ENCODE results near the gene ATP5MC2.
"Not testable (repeated sequence)": the region's sequence is repeated elsewhere in the genome, so short reads cannot be mapped to it uniquely, and the experiment has no call there.

ATP5MC2 gene

DNA sequence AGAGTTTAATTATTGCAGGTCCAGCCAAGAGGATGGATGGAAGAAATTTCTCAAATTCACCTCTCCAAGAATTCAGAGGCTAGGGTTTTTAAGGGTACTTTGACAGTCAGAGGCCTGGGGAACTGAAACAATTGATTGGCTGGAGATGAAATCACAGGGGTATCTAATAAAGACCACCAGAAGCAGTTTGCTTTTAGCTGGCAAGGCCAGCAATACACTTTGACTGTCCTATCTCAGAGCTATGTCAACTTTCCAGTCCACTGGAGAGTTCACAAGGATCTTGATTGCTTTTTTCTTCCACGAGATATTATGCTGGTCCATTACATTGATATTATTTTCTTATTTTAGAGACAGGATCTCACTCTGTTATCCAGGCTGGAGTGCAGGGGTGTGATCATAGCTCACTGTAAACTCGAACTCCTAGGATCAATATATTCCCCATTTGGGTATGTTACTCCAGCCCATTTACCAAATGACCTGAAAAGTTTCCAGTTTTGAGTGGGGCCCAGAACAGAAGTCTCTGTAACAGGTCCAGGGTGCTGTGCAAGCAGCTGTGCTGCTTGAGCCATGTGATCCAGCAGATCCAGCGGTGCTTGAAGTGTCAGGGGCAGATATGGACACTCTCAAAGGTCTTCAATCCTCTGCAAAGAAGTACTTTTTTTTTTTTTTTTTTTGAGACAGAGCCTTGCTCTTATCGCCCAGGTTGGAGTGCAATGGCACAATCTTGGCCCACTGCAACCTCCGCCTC lies 32.5 kb downstream of the ATP5MC2 start:
- POLR2A ChIA-PET = no interaction called here
- TF ChIP-seq FOXM1 (IDR thresholded peaks at IDR 0.05; ENCODE audit: borderline replicate concordance) (no peak), LEF1 (IDR thresholded peaks at IDR 0.05; ENCODE audit: borderline replicate concordance) (no peak)
- CTCF ChIA-PET = no interaction called here
- no peak for DNase-seq (ENCODE audit: extremely low spot score)

DNA sequence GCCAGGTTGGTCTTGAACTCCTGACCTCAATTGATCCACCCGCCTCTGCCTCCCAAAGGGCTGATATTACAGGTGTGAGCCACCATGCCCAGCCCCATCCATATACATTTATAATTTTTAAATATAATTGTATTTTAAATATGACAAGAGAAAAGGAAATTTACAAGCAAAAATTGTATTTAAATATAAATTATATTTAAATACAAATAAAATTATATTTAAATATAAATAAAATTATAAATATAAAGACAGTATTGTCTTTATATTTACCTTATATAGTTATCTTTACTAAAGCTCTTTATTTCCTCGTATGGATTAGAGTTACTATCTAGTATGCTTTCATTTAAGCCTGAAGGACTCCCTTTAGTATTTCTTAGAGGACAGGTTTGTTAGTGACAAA lies 37.8 kb downstream of the ATP5MC2 start:
- CTCF ChIA-PET = no interaction called here
- POLR2A ChIA-PET = interaction anchor here (1.2 kb wide), 1 partner anchor 38 kb away, joined by 3 read pairs; the partner anchor contains the start of gene ATP5MC2
- TF ChIP-seq ZNF384 (IDR thresholded peaks at IDR 0.05) = no peak
- TF ChIP-seq NFRKB (IDR thresholded peaks at IDR 0.05) = no peak
- TF ChIP-seq CTBP1 (IDR thresholded peaks at IDR 0.05; ENCODE audit: borderline replicate concordance) = no peak
- no peak for TF ChIP-seq TARDBP (IDR thresholded peaks at IDR 0.05)
- no peak for TF ChIP-seq FOXK2 (IDR thresholded peaks at IDR 0.05)
- no peak for TF ChIP-seq ARNT (IDR thresholded peaks at IDR 0.05)
- no peak for TF ChIP-seq ELF4 (IDR thresholded peaks at IDR 0.05)
- TF ChIP-seq SUZ12 (IDR thresholded peaks at IDR 0.05) = no peak
- TF ChIP-seq FOXM1 (IDR thresholded peaks at IDR 0.05; ENCODE audit: borderline replicate concordance) = no peak
- no peak for DNase-seq (ENCODE audit: extremely low spot score)

DNA sequence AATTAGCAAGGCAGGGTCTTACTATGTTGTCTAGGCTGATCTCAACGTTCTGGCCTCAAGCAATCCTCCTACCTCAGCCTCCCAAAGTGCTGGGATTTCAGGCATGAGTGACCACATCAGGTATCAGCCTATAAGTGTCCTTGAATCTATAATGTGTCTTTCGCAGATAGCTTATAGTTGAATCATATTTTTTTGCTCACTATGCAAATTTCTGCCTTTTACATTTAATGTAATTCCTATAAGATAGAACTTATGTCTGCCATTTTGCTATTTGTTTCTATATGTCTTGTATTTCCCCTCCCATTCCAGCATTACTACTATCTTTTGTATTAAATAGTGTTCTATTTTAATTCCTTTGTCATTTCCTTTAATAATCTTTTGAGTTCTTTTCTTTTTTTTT lies 39.2 kb downstream of the ATP5MC2 start:
- CTCF ChIA-PET = no interaction called here
- TF ChIP-seq L3MBTL2 (conservative IDR thresholded peaks at IDR 0.05) = no peak
- TF ChIP-seq ELF4 (IDR thresholded peaks at IDR 0.05) = no peak
- TF ChIP-seq TARDBP (IDR thresholded peaks at IDR 0.05) = no peak
- no peak for TF ChIP-seq ZNF384 (IDR thresholded peaks at IDR 0.05)
- TF ChIP-seq BHLHE40 (IDR thresholded peaks at IDR 0.05; ENCODE audit: borderline replicate concordance) = no peak
- TF ChIP-seq HDGF (IDR thresholded peaks at IDR 0.05; ENCODE audit: borderline replicate concordance) = no peak
- no peak for TF ChIP-seq LEF1 (IDR thresholded peaks at IDR 0.05; ENCODE audit: borderline replicate concordance)
- no peak for TF ChIP-seq CTBP1 (IDR thresholded peaks at IDR 0.05; ENCODE audit: borderline replicate concordance)
- TF ChIP-seq, protein P1, sequence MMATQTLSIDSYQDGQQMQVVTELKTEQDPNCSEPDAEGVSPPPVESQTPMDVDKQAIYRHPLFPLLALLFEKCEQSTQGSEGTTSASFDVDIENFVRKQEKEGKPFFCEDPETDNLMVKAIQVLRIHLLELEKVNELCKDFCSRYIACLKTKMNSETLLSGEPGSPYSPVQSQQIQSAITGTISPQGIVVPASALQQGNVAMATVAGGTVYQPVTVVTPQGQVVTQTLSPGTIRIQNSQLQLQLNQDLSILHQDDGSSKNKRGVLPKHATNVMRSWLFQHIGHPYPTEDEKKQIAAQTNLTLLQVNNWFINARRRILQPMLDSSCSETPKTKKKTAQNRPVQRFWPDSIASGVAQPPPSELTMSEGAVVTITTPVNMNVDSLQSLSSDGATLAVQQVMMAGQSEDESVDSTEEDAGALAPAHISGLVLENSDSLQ (IDR thresholded peaks at IDR 0.05) = no peak
- no peak for TF ChIP-seq NFRKB (IDR thresholded peaks at IDR 0.05)
- no peak for TF ChIP-seq FOXM1 (IDR thresholded peaks at IDR 0.05; ENCODE audit: borderline replicate concordance)
- TF ChIP-seq ARNT (IDR thresholded peaks at IDR 0.05) = no peak
- TF ChIP-seq SP1 (IDR thresholded peaks at IDR 0.05) = no peak
- TF ChIP-seq SUZ12 (IDR thresholded peaks at IDR 0.05) = no peak
- TF ChIP-seq FOXK2 (IDR thresholded peaks at IDR 0.05) = no peak
- POLR2A ChIA-PET = no interaction called here

DNA sequence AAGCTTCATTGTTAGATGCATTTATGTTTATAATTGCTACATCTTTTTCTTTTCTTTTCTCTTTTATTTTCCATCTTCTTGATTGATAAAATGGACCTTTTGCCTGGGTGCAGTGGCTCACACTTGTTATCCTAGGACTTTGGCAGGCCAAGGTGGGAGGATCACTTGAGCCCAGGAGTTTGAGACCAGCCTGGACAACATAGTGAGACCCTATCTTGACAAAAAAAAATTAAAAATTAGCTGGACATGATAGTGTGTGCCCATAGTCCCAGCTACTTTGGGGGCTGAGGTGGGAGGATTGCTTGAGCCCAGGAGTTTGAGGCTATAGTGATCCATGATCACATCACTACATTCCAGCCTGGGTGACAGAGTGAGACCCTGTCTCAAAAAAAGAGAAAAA lies 40.2 kb downstream of the ATP5MC2 start:
- DNase-seq (ENCODE audit: extremely low spot score); POLR2A ChIA-PET: not testable (repeated sequence)
- CTCF ChIA-PET = interaction anchor here (0.7 kb wide), 1 partner anchor 260 kb away, joined by 7 read pairs; no protein-coding TSS in a partner anchor

More for the DNA sequence above, 39.2 kb downstream of the ATP5MC2 start:
- DNase-seq (ENCODE audit: extremely low spot score) = no peak

DNA sequence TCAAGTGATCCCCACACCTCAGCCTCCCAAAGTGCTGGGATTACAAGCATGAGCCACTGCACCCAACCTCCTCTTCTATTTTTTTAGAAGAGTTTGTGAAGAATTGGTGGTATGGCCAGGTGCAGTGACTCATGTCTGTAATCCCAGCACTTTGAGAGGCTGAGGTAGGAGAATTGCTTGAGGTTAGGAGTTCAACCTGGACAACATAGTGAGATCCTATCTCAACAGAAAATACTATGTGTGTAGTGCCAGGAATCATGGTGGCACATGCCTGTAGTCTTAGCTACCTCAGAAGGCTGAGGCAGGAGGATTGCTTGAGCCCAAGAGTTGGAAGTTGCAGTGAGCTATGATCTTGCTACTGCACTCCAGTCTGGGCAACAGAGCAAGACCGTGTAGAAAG lies 44.2 kb downstream of the ATP5MC2 start:
- ChIA-PET POLR2A (no interaction called here), CTCF (no interaction called here)
- no peak for DNase-seq (ENCODE audit: extremely low spot score)
- no peak for TF ChIP-seq FOXK2 (IDR thresholded peaks at IDR 0.05)
- TF ChIP-seq FOXA1 (IDR thresholded peaks at IDR 0.05) = no peak
- TF ChIP-seq BHLHE40 (IDR thresholded peaks at IDR 0.05; ENCODE audit: borderline replicate concordance) = no peak
- TF ChIP-seq L3MBTL2 (conservative IDR thresholded peaks at IDR 0.05) = no peak
- no peak for TF ChIP-seq FOXM1 (IDR thresholded peaks at IDR 0.05; ENCODE audit: borderline replicate concordance)
- no peak for TF ChIP-seq CTBP1 (IDR thresholded peaks at IDR 0.05; ENCODE audit: borderline replicate concordance)
- TF ChIP-seq HDGF (IDR thresholded peaks at IDR 0.05; ENCODE audit: borderline replicate concordance) = no peak
- no peak for TF ChIP-seq SP1 (IDR thresholded peaks at IDR 0.05)
- no peak for TF ChIP-seq ZNF384 (IDR thresholded peaks at IDR 0.05)
- no peak for TF ChIP-seq ELF4 (IDR thresholded peaks at IDR 0.05)
- no peak for TF ChIP-seq LEF1 (IDR thresholded peaks at IDR 0.05; ENCODE audit: borderline replicate concordance)
- no peak for TF ChIP-seq ARNT (IDR thresholded peaks at IDR 0.05)
- TF ChIP-seq, protein P1 (IDR thresholded peaks at IDR 0.05) = no peak

DNA sequence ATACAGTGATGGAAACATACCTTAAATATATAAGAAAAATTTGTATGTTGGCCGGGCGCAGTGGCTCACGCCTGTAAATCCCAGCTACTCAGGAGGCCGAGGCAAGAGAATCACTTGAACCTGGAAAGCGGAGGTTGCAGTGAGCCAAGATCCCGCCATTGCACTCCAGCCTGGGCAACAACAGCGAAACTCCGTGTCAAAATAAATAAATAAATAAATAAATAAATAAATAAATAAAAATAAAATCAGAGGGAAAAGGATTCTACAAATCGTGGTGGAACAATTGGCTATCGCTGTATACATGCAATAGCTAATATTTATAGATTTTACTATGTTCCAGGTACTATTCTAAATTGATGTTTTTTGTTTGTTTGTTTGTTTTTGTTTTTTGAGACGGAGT lies 48.0 kb downstream of the ATP5MC2 start:
- no peak for DNase-seq (ENCODE audit: extremely low spot score)
- TF ChIP-seq SUZ12 (IDR thresholded peaks at IDR 0.05) (no peak), TARDBP (IDR thresholded peaks at IDR 0.05) (no peak), FOXK2 (IDR thresholded peaks at IDR 0.05) (no peak), FOXM1 (IDR thresholded peaks at IDR 0.05; ENCODE audit: borderline replicate concordance) (no peak), ELF4 (IDR thresholded peaks at IDR 0.05) (no peak), ZNF384 (IDR thresholded peaks at IDR 0.05) (no peak)
- CTCF ChIA-PET = interaction anchor here (0.6 kb wide), 1 partner anchor 16 kb away, joined by 5 read pairs; no protein-coding TSS in a partner anchor
- POLR2A ChIA-PET = interaction anchor here (6.6 kb wide), 1 partner anchor 48 kb away, joined by 71 read pairs; the partner anchor contains the start of gene ATP5MC2

DNA sequence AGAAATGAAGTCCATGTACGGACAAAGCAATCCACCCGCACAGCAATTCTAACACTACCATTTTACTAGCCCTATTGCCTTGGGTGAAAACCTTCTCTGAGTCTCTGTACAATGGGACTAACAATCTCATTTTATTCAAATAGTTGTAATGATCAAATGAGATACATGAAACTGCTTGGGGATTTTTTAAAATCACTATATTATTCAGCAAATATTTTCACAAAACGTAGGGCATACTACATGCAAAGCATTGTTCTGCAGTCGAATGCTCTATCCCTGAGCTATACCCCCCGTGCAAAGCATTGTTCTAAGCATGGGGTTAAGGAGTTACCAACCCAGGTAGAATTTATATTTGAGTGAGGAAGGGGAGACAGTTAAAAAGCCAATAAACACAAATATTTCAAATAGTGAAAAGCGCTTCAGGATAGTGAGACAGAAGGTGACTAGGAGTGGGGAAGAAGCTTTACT lies 49.1 kb downstream of the ATP5MC2 start:
- POLR2A ChIA-PET = interaction anchor here (0.8 to 6.6 kb wide), 6 partner anchors 8 to 281 kb away, joined by 3 to 71 read pairs (median 3); partner anchors contain the start of gene ATP5MC2

More for the DNA sequence above, 49.1 kb downstream of the ATP5MC2 start:
- DNase-seq (ENCODE audit: extremely low spot score) = no peak
- no peak for TF ChIP-seq L3MBTL2 (conservative IDR thresholded peaks at IDR 0.05)
- no peak for TF ChIP-seq TARDBP (IDR thresholded peaks at IDR 0.05)
- no peak for TF ChIP-seq HDGF (IDR thresholded peaks at IDR 0.05; ENCODE audit: borderline replicate concordance)
- no peak for TF ChIP-seq ARNT (IDR thresholded peaks at IDR 0.05)
- TF ChIP-seq CTBP1 (IDR thresholded peaks at IDR 0.05; ENCODE audit: borderline replicate concordance) = no peak
- TF ChIP-seq, protein P1 (IDR thresholded peaks at IDR 0.05) = no peak
- no peak for TF ChIP-seq ELF4 (IDR thresholded peaks at IDR 0.05)
- TF ChIP-seq SP1 (IDR thresholded peaks at IDR 0.05) = no peak
- no peak for TF ChIP-seq ZNF384 (IDR thresholded peaks at IDR 0.05)
- TF ChIP-seq FOXK2 (IDR thresholded peaks at IDR 0.05) = no peak
- no peak for TF ChIP-seq SUZ12 (IDR thresholded peaks at IDR 0.05)
- no peak for TF ChIP-seq LEF1 (IDR thresholded peaks at IDR 0.05; ENCODE audit: borderline replicate concordance)
- CTCF ChIA-PET = interaction anchor here (1.0 kb wide), 1 partner anchor 36 kb away, joined by 3 read pairs; no protein-coding TSS in a partner anchor
